Superior temporal gyrus (tissue), 1 donor: ENCODE measurements around the gene CCS.
A peak's percentile ranks its signal among the peaks of the same experiment; 100 is the strongest.
"Not testable (repeated sequence)": the region's sequence is repeated elsewhere in the genome, so short reads cannot be mapped to it uniquely, and the experiment has no call there.

Experiments used
- DNase-seq: peaks from one replicate; pipeline ENCODE4 v3.0.0-alpha.2; 2016; ENCODE audit errors: extremely low spot score

Gene CCS

GRCh38 chr11:66591175-66591574 lies 1.8 kb upstream of the CCS start:
- no peak for DNase-seq

- no peak for DNase-seq
Measured at GRCh38 chr11:66593303-66593635, 284 bp downstream of the CCS start.

- no peak for DNase-seq
Measured at GRCh38 chr11:66593650-66594049, 665 bp downstream of the CCS start.

GRCh38 chr11:66595245-66595904 lies 2.4 kb downstream of the CCS start:
- DNase-seq: peak; percentile 8

- DNase-seq: no peak
Measured at GRCh38 chr11:66598993-66599392, 6.0 kb downstream of the CCS start.

GRCh38 chr11:66600219-66600618 lies 7.2 kb downstream of the CCS start:
- DNase-seq: no peak

- DNase-seq: no peak
Measured at GRCh38 chr11:66600631-66601233, 7.7 kb downstream of the CCS start.

GRCh38 chr11:66603072-66603471 lies 10.1 kb downstream of the CCS start:
- DNase-seq: no peak

- DNase-seq: no peak
Measured at GRCh38 chr11:66604155-66604554, 11.2 kb downstream of the CCS start.

GRCh38 chr11:66606608-66607007 lies 13.6 kb downstream of the CCS start:
- not testable (repeated sequence) for DNase-seq

- DNase-seq: peak; percentile 17
Measured at GRCh38 chr11:66607126-66607834, 14.3 kb downstream of the CCS start.

- DNase-seq: no peak
Measured at GRCh38 chr11:66609721-66610617, 17.0 kb downstream of the CCS start.

GRCh38 chr11:66612458-66612857 lies 19.5 kb downstream of the CCS start:
- no peak for DNase-seq

- DNase-seq: no peak
Measured at GRCh38 chr11:66614073-66614472, 21.1 kb downstream of the CCS start.

GRCh38 chr11:66616379-66617154 lies 23.6 kb downstream of the CCS start, which contains the start of gene RBM14:
Gene RBM14 (plus strand): TSS chr11:66616630. CDS start chr11:66616721, 91 bp downstream.
- DNase-seq: peak; percentile 99

- no peak for DNase-seq
Measured at GRCh38 chr11:66617155-66617834, 24.3 kb downstream of the CCS start.

GRCh38 chr11:66619080-66619554 lies 26.1 kb downstream of the CCS start:
- peak; percentile 53 for DNase-seq

- no peak for DNase-seq
Measured at GRCh38 chr11:66624450-66624849, 31.5 kb downstream of the CCS start.

GRCh38 chr11:66625041-66625751 lies 32.2 kb downstream of the CCS start:
- no peak for DNase-seq

- DNase-seq: no peak
Measured at GRCh38 chr11:66625752-66626149, 32.8 kb downstream of the CCS start.
